Lower lobe of right lung (tissue), 2 donors: ENCODE results near the gene JTB. TPM values are rescaled to one million over a fixed set of nuclear protein-coding genes. Genes with fewer than 3 reads are reported as not detected.

Experiments
- ATAC-seq, 2 donors: fragments of 200-7000 bp; cut with Tn5 transposase; one replicate each; pipeline ENCODE4 v1.9.1; 2020 to 2022; ENCODE audit warnings: mild to moderate bottlenecking in 2 of 2, moderate library complexity in 2 of 2
- DNase-seq: peaks from one replicate; pipeline ENCODE4 v3.0.0-alpha.2; 2020
- H3K27ac ChIP-seq: fragments of 200-600 bp; one replicate; pipeline ENCODE4 v1.8.0; 2022
- H3K27me3 ChIP-seq: fragments of 200-600 bp; one replicate; pipeline ENCODE4 v1.8.0; 2022; ENCODE audit warnings: low read depth
- H3K36me3 ChIP-seq: fragments of 200-600 bp; one replicate; pipeline ENCODE4 v1.8.0; 2022; ENCODE audit warnings: mild to moderate bottlenecking
- H3K4me1 ChIP-seq: fragments of 200-600 bp; one replicate; pipeline ENCODE4 v1.8.0; 2022
- H3K4me3 ChIP-seq: fragments of 200-600 bp; one replicate; pipeline ENCODE4 v1.8.0; 2022; ENCODE audit warnings: mild to moderate bottlenecking
- H3K9me3 ChIP-seq: fragments of 200-600 bp; one replicate; pipeline ENCODE4 v1.8.0; 2022
- intact Hi-C: fragments of 100-400 bp; cut with DNase I; formaldehyde crosslinking; loops from one replicate; pipeline ENCODE4 v1.11.0; 2022
- total RNA-seq: library from RNA; stranded (reverse); fragmentation: NEBNext Ultra II Directional; extraction: Animal tissue kit (Norgen Biotek cat#: 25700); gene quantifications from one replicate; pipeline ENCODE4 v1.2.1, GENCODE V29; 2021
- TF ChIP-seq, protein P1 (sequence below): fragments of 200-600 bp; IDR thresholded peaks from one replicate; pipeline ENCODE4 v1.8.0; 2022; ENCODE audit warnings: antibody characterized with exemption, mild to moderate bottlenecking
- donor health status: DM: no; HTN: yes; CAD: no; lungs with severe emphysema.

The JTB gene
- total RNA-seq, 1 donor from 2014 or later = 121 TPM

DNA sequence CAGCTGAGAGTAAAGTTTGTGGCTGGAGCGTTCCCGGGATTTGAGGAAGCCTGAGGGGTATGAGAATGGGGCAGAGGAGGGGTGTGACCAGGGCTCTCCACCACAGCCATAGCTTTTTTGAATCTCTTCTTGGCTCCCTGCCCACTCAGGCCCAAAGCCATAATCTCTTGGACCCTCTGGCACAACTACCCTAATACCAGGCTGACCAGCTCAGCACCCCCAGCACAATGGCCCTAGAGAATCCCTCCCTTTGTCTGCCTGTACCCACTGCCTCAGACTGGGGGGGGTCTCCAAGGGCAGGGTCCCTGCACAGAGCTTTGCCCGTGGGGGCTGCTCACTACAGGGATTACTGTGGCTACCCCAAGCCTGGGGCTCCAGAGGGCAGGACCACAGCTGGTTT lies 38.5 kb downstream of the JTB start:
- H3K4me3 ChIP-seq = no peak overlapping the region
- H3K4me1 ChIP-seq = peaks cover 10% of the 10 kb centered on the region
- no peak for DNase-seq
- intact Hi-C loops = no loop called here
- H3K27ac ChIP-seq = no peak overlapping the region
- TF ChIP-seq, protein P1, sequence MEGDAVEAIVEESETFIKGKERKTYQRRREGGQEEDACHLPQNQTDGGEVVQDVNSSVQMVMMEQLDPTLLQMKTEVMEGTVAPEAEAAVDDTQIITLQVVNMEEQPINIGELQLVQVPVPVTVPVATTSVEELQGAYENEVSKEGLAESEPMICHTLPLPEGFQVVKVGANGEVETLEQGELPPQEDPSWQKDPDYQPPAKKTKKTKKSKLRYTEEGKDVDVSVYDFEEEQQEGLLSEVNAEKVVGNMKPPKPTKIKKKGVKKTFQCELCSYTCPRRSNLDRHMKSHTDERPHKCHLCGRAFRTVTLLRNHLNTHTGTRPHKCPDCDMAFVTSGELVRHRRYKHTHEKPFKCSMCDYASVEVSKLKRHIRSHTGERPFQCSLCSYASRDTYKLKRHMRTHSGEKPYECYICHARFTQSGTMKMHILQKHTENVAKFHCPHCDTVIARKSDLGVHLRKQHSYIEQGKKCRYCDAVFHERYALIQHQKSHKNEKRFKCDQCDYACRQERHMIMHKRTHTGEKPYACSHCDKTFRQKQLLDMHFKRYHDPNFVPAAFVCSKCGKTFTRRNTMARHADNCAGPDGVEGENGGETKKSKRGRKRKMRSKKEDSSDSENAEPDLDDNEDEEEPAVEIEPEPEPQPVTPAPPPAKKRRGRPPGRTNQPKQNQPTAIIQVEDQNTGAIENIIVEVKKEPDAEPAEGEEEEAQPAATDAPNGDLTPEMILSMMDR = no peak
- H3K27me3 ChIP-seq = no peaks in the 10 kb centered on the region
- H3K36me3 ChIP-seq = peaks cover 97% of the 10 kb centered on the region
- no peak for ATAC-seq
- no peaks in the 10 kb centered on the region for H3K9me3 ChIP-seq

DNA sequence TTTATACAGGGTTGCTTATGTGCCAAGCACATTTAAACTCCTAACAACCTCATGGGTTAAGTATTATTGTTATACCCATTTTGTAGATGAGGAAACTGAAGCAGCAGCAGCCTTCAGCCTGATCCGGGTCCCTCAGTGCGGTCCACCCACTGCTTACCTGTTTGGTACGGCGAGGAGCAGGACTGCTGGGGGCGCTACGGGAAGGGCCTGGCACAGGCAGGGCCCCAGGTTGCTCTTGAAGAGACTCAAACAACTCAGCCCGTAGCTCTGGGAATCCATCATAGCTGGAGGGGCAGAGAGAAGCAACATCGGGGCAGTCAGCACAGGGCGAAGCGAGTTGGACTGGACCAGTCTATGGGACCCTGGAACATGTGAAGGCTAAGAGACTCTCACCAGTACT lies 40.1 kb downstream of the JTB start:
- H3K4me3 ChIP-seq = no peak overlapping the region
- peaks cover 100% of the 10 kb centered on the region for H3K36me3 ChIP-seq
- H3K27ac ChIP-seq = no peak overlapping the region
- no peaks in the 10 kb centered on the region for H3K27me3 ChIP-seq
- DNase-seq (no peak), ATAC-seq (no peak)
- intact Hi-C loops = no loop called here
- H3K4me1 ChIP-seq = no peaks in the 10 kb centered on the region
- TF ChIP-seq, protein P1 = no peak
- H3K9me3 ChIP-seq = no peaks in the 10 kb centered on the region

DNA sequence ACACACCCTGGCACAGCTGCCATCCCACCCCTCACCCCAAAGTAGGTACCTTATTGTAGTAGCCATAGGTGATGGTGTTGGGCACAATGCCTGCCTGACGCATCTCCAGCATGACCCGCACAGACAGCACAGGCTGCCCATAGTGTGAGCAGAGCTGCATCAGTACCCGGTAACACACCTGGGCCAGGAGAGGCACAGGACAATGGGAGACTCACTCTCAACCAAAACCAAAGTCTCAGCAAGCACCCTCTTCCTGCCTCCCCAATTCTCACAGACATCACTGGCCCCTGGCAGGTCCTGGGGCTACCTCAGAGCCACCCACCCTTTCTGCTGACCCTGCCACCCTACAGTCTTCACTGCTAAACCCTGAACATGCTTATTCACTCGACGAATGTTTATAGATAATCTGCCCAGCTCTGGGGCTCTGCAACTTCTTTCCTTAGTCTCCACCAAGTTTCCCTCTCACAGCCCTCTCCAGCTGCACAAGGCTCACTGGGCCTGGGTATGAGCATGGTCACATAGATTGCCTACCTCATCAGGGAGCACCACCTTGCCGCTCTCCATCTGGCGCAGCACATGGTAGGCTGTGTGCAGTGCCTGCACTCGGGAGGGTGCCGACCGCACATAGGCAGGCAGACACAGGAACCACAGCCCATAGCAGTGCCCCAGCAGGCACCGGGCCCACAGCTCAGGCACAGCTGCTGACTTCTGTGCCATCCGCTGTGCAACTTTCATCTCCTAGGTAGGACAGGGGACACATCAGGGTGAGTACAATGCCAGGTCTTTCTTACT lies 41.3 kb downstream of the JTB start:
- intact Hi-C loops = no loop called here
- peaks cover 95% of the 10 kb centered on the region for H3K36me3 ChIP-seq
- ATAC-seq = no peak
- H3K27ac ChIP-seq = no peak overlapping the region
- H3K27me3 ChIP-seq = no peaks in the 10 kb centered on the region
- no peaks in the 10 kb centered on the region for H3K4me1 ChIP-seq
- no peak overlapping the region for H3K4me3 ChIP-seq
- TF ChIP-seq, protein P1 = no peak
- no peak for DNase-seq
- no peaks in the 10 kb centered on the region for H3K9me3 ChIP-seq

DNA sequence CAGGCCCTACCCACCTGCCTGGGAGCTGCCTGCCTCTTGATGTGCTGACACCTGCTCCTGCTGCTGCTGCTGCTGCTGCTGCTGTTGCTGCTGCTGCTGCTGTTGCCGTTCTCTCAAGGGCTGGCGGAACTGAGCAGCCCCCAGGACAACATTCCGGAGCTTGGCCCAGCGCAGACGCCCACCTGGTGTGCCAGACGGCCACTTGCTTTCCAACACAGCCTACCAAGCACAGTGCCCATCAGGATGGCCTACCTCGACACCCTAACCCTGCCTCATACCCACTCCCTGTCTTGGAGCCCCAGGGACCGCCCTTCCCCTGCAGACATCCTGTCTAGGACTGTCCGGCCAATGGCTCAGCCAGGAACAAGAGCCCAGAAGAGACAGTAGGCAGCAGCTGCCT lies 42.7 kb downstream of the JTB start:
- peaks cover 95% of the 10 kb centered on the region for H3K36me3 ChIP-seq
- DNase-seq = no peak
- no peak for ATAC-seq

DNA sequence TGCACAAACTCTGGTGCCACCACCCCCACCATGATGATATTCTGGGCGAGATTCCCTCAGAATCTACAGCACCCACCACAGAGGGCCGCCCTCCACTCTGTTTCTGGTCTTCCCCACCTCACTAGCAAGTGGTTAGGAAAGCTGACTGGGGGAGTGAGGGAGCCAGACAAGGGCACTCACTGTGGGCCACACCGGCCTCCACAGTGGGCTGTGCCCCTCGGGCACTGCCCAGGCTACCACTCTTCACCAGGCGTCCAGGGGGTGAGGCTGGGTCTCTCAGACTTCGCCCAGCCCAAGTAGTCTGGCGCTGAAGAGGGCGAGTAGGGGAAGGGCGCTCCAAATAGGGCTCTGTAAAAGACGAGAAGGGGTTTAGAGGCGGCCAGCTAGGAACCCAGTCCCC lies 43.5 kb downstream of the JTB start:
- TF ChIP-seq, protein P1 = no peak
- ATAC-seq = no peak
- no peak for DNase-seq
- no peaks in the 10 kb centered on the region for H3K9me3 ChIP-seq
- peaks cover 2% of the 10 kb centered on the region for H3K4me1 ChIP-seq
- intact Hi-C loops = no loop called here
- H3K27me3 ChIP-seq = no peaks in the 10 kb centered on the region
- H3K27ac ChIP-seq = no peak overlapping the region
- H3K4me3 ChIP-seq = no peak overlapping the region
- peaks cover 94% of the 10 kb centered on the region for H3K36me3 ChIP-seq

More for the DNA sequence above, 42.7 kb downstream of the JTB start:
- H3K4me3 ChIP-seq = no peak overlapping the region
- TF ChIP-seq, protein P1 = no peak
- no peak overlapping the region for H3K27ac ChIP-seq
- no peaks in the 10 kb centered on the region for H3K4me1 ChIP-seq
- intact Hi-C loops = no loop called here
- no peaks in the 10 kb centered on the region for H3K9me3 ChIP-seq
- no peaks in the 10 kb centered on the region for H3K27me3 ChIP-seq
